ENCODE measurements around the gene FAM131A. TPM values are rescaled to one million over a fixed set of nuclear protein-coding genes. Genes with fewer than 3 reads are reported as not detected.

The FAM131A gene
- total RNA-seq, 1 donor from 2014 or later = 25.2 TPM

DNA sequence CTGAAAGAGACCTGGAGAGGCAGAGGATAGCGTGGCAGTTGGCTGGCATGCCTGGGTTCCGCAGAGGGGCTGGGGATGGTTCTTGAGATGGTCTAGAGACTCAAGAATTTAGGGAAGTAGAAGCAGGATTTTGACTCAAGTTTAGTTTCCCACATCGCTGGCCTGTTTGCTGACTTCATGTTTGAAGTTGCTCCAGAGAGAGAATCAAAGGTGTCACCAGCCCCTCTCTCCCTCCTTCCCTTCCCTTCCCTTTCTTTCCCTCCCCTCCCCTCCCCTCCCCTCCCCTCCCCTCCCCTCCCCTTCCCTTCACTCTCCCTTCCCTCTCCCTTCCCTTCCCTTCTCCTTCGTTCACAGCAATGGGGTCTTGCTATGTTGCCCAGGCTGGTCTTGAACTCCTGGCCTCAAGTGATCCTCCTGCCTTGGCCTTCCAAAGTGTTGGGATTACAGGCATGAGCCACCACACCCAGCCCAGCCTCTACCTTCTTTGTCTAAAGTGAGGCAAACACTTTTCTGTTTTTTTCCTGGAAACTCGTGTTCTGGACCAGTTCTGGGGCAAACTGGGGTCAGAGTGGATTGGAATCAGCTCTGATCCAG, 52.6 kb downstream of the FAM131A start:
- DNase-seq (ENCODE audit: low read depth in 2 of 2) = no peak

DNA sequence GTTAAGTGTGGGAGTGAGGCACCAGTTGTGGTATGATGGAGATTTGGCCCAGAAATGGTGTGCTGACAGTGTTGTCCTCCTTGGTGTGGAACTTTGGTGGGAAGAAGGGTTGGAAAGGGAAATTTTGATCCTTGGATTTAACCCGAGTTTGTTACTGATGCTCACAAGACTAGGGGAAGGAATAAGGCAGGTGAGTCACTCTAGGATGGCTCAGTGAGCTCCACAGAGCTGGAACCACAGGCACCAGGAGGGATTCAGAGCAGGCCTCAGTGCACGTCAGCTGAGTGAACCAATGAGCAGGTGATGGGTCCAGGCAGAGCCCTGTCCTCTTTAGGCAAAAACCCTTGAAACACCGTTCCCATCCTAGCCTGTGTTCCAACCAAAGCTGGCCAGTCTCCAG, 53.9 kb downstream of the FAM131A start:
- DNase-seq (ENCODE audit: low read depth in 2 of 2) = no peak

DNA sequence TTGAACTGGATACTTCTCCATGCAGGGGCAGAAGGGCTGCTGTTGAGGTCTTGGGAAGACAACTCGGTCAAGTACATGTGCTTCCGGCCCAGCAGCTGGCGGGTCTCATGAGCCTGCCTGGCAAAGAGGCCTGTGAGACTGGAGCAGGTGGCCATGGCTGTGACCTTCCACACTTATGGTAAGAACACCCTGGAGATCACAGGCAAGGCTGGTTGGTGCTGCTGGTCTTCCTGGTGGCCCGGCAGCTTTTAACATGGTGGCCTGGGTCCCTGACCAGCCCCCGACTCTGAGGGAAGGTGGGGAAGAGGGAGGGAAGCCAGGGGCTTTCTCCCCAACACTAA, 57.9 kb downstream of the FAM131A start:
- DNase-seq (ENCODE audit: low read depth in 2 of 2) = no peak

Other genes starting within 250 kb of the FAM131A start
- not detected in 2 replicates for gene HTR3E, start 240.5 kb upstream of the FAM131A start, total RNA-seq
- 31.5 and 38.3 TPM in 2 replicates for gene EIF2B5, start 202.2 kb upstream of the FAM131A start, total RNA-seq
- gene DVL3, start 182.2 kb upstream of the FAM131A start, total RNA-seq = 13.9 and 28.1 TPM in 2 replicates
- gene AP2M1, start 162.7 kb upstream of the FAM131A start, total RNA-seq = 379 and 607 TPM in 2 replicates
- 45.7 and 73.1 TPM in 2 replicates for gene ABCF3, start 151.4 kb upstream of the FAM131A start, total RNA-seq
- not detected in 2 replicates for gene VWA5B2, start 108.0 kb upstream of the FAM131A start, total RNA-seq
- 20.5 and 25.0 TPM in 2 replicates for gene ALG3, start 88.6 kb upstream of the FAM131A start, total RNA-seq
- gene EEF1AKMT4, start 87.9 kb upstream of the FAM131A start, total RNA-seq = 3.5 and 4.7 TPM in 2 replicates
- gene CAMK2N2, start 76.0 kb upstream of the FAM131A start, total RNA-seq = not detected in 2 replicates
- gene ECE2, start 61.6 kb upstream of the FAM131A start, total RNA-seq = not detected in 2 replicates
- 428 and 463 TPM in 2 replicates for gene PSMD2, start 38.4 kb upstream of the FAM131A start, total RNA-seq
- gene EIF4G1, start 23.0 kb upstream of the FAM131A start, total RNA-seq = 212 and 278 TPM in 2 replicates
- 2.1 and 2.3 TPM in 2 replicates for gene CLCN2, start 24.0 kb downstream of the FAM131A start, total RNA-seq
- 82.8 and 89.1 TPM in 2 replicates for gene POLR2H, start 24.1 kb downstream of the FAM131A start, total RNA-seq
- under 0.01 TPM in 2 replicates for gene THPO, start 40.6 kb downstream of the FAM131A start, total RNA-seq
- gene CHRD, start 42.5 kb downstream of the FAM131A start, total RNA-seq = 0.63 and 0.77 TPM in 2 replicates
- 0.13 and 0.25 TPM in 2 replicates for gene EPHB3, start 224.2 kb downstream of the FAM131A start, total RNA-seq

All from dermis microvascular lymphatic vessel endothelial cell (primary cell).